ENCODE results near the gene LRCOL1.

The LRCOL1 gene

DNA sequence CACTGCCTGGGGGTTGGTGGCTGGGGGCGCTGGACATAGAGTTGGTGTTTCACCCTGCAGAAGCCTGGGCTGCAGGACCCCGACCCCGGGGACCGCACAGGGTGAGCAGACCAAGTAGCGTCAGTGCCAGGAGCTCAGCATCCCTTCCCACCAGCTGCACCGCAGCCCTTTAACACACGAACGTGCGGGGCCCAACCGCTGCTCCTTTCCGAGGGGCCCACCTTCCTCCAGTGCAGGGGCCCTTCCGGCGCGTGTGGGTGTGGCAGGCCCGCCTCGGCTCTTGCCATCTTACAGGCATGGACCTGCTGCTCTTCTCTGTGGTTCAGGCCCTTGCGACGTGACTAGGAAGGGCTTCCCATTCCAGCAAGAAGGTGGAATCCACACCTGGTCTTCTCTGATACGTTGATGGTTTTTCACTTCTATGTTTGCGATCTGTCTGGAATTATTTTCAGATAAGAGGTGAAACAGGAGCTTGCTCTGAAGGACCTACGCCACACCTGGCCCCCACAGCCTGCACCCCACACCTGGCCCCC is 47.8 kb downstream of the LRCOL1 start:
- no peak for DNase-seq (ENCODE audit: low spot score)

DNA sequence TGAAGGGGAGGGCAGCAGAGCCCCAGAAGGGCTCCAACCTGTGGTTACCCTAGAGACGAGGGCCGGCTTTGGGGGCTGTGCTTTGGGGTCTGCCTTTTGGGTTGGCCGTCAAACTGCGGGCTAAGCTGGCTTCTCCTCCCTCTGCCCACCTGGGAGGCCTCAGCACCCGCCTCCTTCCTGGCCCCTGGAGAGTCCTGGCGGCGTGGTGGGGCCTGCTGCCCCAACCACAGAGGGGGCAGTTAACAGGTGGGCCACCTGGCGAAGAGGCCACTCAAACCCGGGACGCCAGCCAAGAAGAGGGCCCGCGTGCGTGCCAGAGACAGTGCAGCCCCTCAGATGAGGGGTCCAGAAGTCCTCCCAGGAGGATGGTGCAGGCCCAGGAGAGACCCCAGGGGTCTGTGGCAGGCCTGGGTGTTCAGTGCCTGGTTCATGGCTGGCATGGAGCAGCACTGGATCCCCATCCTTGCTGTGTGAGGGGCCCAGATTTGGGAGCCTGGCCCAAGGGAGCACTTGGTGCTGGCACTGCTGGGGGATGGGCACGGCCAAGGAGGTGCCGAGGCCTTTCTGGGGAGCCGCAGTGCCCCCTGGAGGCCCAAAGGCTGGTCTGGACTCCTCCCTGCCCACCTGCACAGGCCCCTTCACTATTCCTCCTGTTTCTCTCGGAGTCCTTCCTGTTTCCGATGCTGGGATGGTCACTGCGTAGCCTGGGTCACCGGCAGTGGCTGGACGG is 48.8 kb downstream of the LRCOL1 start:
- no peak for DNase-seq (ENCODE audit: low spot score)

DNA sequence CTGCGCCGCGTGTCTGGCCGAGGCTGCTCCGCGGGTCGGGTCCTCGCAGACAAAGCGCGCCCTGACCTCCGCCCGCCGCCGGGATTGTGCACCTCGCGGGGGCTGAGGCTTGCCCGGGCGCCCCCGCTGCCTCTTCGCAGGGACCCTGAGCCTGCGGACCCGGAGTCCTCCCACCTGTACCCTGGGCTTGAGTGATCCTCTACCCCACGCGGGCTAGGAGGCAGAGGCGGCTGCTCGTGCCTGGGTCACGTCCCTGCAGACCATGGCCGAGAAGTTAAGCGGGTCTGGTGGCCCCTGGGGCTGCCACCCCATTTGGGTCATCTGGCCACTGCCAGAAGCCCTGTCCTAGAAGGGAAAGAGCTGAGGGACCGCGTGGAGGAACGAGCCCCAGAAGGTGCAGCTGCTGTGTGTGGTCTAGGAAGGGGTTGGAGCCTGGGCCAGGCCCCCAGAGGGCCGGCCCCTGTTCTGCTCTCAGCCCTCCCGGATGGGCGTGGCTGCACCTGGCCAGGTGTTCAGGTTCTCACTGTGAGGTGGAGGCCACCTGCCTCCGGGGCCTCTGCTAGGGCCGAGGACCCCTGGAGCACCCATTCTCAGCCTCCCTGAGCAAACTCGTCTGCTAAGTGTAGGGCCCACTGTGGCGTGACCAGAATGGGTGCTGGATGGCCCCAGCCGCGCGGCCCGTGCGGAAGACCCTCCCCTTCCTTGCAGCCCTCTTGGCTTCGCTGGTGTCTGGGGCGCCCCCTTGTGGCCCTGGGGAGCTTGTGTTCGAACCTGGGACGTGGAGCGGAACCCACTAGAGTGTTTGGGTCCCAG is 49.6 kb downstream of the LRCOL1 start:
- DNase-seq (ENCODE audit: low spot score): no peak

DNA sequence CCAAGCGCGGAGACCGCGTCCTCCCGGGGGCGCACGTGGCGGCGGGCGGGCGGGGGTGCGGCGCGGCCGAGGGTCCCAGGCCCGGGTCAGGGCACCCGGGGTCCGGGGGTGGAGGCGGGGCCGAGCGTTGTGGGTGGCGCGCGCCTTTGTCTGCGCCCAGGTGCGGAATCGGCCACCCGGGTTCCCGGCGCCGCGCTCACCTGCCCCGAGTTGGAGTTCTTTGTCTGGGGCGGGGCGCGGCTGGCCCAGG is 50.1 kb downstream of the LRCOL1 start:
- DNase-seq (ENCODE audit: low spot score): no peak

DNA sequence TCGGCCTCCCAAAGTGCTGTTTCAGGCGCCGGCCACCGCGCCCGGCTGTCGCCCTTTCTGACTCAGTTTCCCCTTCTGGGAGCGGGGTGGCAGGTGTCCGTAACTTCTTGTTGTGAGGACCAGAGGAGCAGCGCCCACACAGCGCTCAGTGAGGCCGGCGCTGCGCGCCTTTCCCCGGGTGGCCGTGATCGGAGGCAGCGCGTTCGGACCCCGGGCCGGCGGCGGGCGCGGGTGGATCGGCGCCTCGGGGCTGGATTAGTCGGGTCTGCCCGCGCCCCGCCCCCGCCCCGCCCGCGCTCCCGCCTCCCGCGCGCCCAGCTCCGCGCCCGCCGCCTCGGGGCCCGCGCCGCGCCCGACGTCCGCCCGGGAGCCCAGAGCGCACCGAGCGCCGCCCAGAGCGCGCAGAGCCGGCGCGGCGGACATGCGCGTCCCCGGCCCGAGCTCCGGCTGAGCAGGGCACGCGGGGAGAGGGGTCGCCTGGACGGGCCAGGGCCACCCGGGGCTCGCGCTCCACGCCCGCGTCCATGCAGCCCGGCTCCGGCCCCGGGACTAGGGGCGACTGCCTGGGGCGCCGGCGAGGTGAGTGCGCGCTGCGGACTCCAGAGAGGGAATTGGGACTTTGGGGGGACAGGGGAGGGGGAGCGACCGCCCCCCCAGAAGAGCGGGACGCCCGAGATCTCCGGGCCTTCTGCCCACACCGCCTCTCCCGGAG is 50.6 kb downstream of the LRCOL1 start:
- peak; percentile 30 for DNase-seq (ENCODE audit: low spot score)

DNA sequence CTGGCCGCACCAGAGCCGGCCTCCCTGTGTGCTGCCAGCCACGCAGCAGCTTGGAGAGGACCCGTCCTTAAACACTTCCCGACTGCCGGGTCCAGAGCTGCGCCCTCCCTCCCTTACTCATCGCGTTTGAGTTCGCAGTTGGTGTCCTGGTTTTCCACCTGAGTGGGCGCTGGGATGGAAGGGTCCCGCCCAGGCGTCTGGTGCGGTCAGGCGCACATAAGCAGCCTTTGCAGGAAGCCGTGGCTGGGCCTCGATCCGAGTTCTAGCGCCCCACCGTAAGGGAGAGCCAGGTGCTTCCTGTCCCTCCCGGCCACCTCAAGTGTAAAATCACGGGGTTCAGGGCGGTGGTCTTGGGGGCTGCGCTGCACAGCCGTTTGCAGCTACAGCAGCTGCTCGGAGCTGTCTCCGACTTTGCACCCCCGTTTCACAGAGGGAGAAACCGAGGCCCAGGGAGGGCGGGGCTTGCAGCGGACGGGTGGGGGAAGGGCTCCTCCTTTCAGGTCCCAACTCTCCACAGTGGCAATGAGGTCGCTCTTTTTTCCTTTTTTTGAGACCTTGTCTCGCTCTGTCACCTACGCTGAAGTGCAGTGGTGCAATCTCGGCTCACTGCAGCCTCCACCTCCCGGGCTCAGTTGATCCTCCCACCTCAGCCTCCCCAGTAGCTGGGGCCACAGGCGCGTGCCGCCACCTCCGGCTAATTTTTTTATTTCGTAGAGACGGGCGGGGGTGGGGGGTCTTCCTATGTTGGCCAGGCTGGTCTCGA is 51.3 kb downstream of the LRCOL1 start:
- no peak for DNase-seq (ENCODE audit: low spot score)

DNA sequence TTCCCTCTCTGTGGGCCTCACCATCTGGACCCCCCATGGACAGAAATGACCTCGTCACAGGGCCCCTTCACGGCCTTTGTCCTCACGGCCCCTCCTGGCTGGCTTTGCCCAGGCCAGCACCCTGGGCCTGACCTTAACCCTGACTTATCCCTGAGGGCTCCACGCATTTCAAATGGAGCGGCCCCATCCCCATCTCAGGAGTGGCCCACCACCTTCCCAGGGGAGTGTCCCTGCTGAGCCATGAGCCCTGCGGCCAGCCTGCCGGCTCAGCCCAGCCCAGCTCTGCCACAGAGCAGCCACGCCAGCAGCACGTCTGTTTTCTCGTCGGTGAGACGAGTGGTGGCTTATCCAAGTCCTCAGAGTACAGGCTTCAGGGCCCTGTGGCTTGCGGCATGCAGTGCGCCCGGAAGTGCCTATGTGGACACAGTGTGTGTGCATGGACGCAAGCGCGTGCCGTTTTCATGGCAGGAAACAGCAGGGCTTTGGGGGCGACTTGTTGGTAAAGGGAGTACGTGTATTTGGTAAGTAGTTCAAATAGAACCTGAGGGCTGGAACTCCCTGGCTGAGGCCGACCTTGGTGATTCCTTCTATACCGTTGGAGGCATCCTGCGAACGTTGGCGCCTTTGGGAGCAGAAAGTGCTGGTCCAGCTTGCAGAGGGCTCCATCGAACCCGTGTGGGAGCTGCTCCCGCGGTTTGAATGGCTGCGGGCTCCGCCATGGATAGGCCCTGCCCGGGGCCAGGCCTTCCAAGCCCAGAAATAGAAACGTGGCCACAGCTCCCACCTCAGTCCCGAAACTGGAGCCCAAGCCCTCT is 52.1 kb downstream of the LRCOL1 start:
- DNase-seq (ENCODE audit: low spot score): no peak

DNA sequence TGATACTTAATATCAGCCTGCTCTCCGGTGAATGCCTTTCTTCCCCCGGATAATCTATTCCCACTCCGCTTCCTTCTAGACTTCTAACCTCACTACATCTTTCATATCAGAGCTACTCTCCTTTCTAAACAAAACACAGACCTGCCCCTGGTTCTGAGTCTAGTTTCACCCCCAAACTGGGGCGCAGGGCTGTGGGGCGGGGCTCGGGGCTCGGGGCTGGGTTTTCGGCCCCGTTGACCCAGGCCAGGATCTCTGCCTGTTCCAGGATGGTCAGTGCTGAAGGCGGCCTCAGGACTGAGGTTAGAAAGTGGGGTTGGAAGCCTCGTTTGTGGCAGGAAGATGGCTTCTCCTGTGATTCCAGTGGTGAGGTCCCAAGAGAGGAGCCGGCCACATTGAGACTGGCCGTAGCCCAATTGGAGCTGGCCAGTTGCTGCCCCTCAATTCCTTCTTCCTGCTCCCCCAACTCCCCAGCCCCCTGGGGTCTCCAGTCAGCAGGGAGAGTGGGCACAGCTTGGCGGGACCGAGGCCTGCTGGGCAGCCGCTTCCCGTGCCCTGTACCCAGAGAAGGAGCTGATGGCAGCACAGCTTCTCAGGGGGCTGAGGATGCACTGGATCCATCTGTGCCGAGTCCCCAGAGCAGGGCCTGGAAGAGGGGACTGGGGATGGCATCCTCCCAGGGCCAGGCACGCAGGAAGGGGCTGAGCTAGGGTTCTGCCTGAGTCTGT is 52.9 kb downstream of the LRCOL1 start:
- no peak for DNase-seq (ENCODE audit: low spot score)

DNA sequence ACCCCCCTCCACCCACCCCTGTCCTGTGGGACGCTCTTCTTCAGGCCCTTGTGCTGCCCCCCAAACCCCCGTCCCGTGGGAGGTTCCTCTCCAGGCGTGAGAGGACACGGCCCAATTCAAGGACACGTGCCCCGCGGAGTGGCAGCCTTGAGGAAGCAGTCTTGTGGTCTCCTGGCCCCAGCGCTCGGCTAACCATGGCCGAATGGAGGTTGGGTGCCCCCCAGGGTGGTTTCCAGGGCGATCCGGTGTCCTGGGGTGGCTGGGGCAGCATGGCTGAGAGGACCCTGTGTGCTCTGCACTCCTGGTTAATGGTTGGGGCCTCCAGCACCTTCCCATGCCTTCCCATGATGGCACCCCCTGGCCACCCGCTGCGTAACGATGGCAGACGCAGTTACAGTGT is 53.6 kb downstream of the LRCOL1 start:
- DNase-seq (ENCODE audit: low spot score): no peak

DNA sequence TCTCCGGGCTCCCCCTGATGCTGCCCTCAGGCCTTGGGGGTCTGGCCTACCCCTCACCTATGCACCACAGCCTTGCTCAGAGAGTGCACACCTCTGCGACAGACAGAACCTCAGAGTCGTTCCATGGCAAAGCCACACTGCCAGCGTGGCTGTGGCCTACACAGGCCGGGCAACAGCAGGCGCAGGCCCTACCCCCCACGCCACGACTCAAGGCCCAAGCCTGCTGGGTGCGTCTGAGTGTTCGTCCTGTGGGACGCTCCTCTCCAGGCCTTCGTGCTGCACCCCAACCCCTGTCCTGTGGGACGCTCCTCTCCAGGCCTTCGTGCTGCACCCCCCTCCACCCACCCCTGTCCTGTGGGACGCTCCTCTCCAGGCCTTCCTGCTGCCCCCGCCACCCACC is 54.2 kb downstream of the LRCOL1 start:
- DNase-seq (ENCODE audit: low spot score): no peak

DNA sequence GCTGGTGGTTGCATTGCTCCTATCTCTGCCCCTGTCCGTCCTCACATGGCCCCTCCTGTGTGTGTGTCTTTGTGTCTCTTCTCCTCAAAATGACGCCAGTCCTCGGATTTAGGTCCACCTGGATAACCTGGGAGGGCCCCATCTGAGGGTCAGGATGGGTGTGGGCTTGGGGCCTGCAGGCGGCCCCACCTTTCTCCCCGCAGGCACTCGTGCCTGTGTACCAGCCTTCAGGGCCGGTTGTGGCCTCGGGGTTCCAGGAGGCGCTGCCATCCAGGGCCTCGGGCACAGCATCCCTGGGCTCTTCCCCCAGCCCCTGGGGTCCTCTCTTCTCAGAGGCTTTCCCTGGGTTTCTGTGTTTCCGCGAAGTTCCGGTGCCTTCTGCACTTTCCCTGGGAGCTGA is 54.7 kb downstream of the LRCOL1 start:
- DNase-seq (ENCODE audit: low spot score): no peak

DNA sequence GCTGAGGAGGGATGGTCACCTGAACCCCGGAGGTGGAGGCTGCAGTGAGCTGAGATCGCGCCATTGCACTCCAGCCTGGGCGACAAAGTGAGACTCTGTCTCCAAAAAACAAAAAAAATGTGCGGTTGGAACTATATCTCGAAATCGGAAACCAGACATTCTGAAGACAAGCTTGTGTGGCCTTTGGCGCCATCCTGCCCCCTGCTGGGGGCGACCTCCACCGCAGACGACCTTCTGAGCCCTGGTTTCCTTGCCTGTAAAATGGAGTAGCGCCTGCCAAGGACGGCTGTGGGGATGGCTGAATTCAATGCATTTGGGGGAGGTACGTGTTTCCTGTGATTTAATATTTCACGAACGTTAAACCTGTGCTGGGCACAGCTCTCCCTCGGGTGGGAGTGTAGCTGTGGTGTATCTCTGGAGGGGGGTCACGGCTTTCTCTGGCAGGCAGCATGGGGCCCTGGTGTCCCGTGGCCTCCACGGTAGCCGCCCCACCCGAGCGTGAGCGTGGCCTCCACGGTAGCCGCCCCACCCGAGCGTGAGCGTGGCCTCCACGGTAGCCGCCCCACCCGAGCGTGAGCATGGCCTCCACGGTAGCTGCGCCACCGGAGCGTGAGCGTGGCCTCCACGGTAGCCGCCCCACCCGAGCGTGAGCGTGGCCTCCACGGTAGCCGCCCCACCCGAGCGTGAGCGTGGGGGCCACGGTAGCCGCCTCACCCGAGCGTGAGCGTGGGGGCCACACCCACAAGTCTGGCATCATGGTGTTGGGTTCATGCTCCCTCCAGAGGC is 55.3 kb downstream of the LRCOL1 start:
- no peak for DNase-seq (ENCODE audit: low spot score)
